ENCODE measurements around the gene GLP2R.

The GLP2R gene

GRCh38 chr17:9854255-9854654, 28.5 kb downstream of the GLP2R start:
- H3K79me2 ChIP-seq (ENCODE audit: control insufficient read depth, insufficient read depth, low read length, unreplicated experiment), result no peaks in the 10 kb centered on the region
- no peak overlapping the region for H2AFZ ChIP-seq (ENCODE audit: low read length, unreplicated experiment)
- no peak overlapping the region for H3K27ac ChIP-seq (ENCODE audit: low read depth, low read length)
- no peaks in the 10 kb centered on the region for H3K36me3 ChIP-seq (ENCODE audit: insufficient read depth, low read length)
- no peaks in the 10 kb centered on the region for H3K27me3 ChIP-seq (ENCODE audit: insufficient read depth, low read length)
- H3K4me1 ChIP-seq (ENCODE audit: control insufficient read depth, insufficient read depth, low read length, unreplicated experiment), result no peaks in the 10 kb centered on the region
- no peak overlapping the region for H3K4me3 ChIP-seq (ENCODE audit: low read depth, low read length)

DNA sequence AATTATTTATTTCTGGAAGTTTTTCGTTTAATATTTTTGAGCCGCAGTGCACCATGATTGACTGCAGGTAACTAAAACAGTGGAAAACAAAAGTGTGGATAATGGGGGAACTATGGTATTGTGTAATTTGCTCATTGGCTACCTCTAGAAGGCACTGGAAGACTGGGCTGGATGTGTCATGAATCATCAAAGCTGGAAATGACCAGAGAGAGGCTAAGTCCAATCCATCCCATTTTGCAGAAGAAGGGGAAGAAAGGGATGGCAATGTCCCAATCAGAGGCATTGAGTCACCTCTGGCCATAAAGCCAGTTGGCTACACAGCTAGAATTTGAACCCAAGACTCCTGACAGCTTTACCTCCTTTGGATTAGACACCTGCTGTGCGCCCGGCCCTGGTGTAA, 29.3 kb downstream of the GLP2R start:
- Histone ChIP-seq H3K27me3 (ENCODE audit: insufficient read depth, low read length) (no peaks in the 10 kb centered on the region), H3K27ac (ENCODE audit: low read depth, low read length) (no peak overlapping the region), H3K4me1 (ENCODE audit: control insufficient read depth, insufficient read depth, low read length, unreplicated experiment) (no peaks in the 10 kb centered on the region), H2AFZ (ENCODE audit: low read length, unreplicated experiment) (no peak overlapping the region), H3K36me3 (ENCODE audit: insufficient read depth, low read length) (no peaks in the 10 kb centered on the region), H3K79me2 (ENCODE audit: control insufficient read depth, insufficient read depth, low read length, unreplicated experiment) (no peaks in the 10 kb centered on the region), H3K4me3 (ENCODE audit: low read depth, low read length) (no peak overlapping the region)

- no peak overlapping the region for H3K27ac ChIP-seq (ENCODE audit: low read depth, low read length)
- no peaks in the 10 kb centered on the region for H3K4me1 ChIP-seq (ENCODE audit: control insufficient read depth, insufficient read depth, low read length, unreplicated experiment)
- no peaks in the 10 kb centered on the region for H3K27me3 ChIP-seq (ENCODE audit: insufficient read depth, low read length)
- H3K36me3 ChIP-seq (ENCODE audit: insufficient read depth, low read length), result no peaks in the 10 kb centered on the region
- H2AFZ ChIP-seq (ENCODE audit: low read length, unreplicated experiment), result no peak overlapping the region
- H3K79me2 ChIP-seq (ENCODE audit: control insufficient read depth, insufficient read depth, low read length, unreplicated experiment), result no peaks in the 10 kb centered on the region
- no peak overlapping the region for H3K4me3 ChIP-seq (ENCODE audit: low read depth, low read length)
Measured at GRCh38 chr17:9859781-9860180, 34.1 kb downstream of the GLP2R start.

- H3K79me2 ChIP-seq (ENCODE audit: control insufficient read depth, insufficient read depth, low read length, unreplicated experiment), result no peaks in the 10 kb centered on the region
- H3K36me3 ChIP-seq (ENCODE audit: insufficient read depth, low read length), result no peaks in the 10 kb centered on the region
- H3K27ac ChIP-seq (ENCODE audit: low read depth, low read length), result no peak overlapping the region
- H3K4me1 ChIP-seq (ENCODE audit: control insufficient read depth, insufficient read depth, low read length, unreplicated experiment), result no peaks in the 10 kb centered on the region
- no peaks in the 10 kb centered on the region for H3K27me3 ChIP-seq (ENCODE audit: insufficient read depth, low read length)
- no peak overlapping the region for H3K4me3 ChIP-seq (ENCODE audit: low read depth, low read length)
- no peak overlapping the region for H2AFZ ChIP-seq (ENCODE audit: low read length, unreplicated experiment)
Measured at GRCh38 chr17:9860851-9861250, 35.1 kb downstream of the GLP2R start.

- no peaks in the 10 kb centered on the region for H3K4me1 ChIP-seq (ENCODE audit: control insufficient read depth, insufficient read depth, low read length, unreplicated experiment)
- H3K27me3 ChIP-seq (ENCODE audit: insufficient read depth, low read length), result no peaks in the 10 kb centered on the region
- H3K27ac ChIP-seq (ENCODE audit: low read depth, low read length), result no peak overlapping the region
- no peaks in the 10 kb centered on the region for H3K79me2 ChIP-seq (ENCODE audit: control insufficient read depth, insufficient read depth, low read length, unreplicated experiment)
- no peak overlapping the region for H2AFZ ChIP-seq (ENCODE audit: low read length, unreplicated experiment)
- H3K4me3 ChIP-seq (ENCODE audit: low read depth, low read length), result no peak overlapping the region
- no peaks in the 10 kb centered on the region for H3K36me3 ChIP-seq (ENCODE audit: insufficient read depth, low read length)
Measured at GRCh38 chr17:9862220-9862619, 36.5 kb downstream of the GLP2R start.

DNA sequence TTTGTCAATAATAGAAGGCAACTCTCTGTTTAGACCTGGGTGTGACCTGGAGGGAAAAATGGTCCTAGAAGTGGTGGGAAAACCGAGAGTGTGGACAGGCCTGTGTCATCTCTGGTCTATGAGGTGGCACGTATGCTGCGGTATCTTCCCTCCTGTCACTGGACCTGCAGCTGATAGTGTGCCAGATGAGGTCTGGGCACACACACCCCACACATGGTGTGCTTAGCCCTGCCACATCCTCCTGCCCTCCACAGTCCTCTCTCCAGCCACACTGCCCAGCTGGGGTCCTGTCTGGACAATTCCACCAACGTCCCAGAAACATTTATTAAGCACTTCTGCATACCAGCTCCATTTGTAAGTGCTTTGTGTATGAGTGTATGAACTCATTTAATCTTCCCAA, 37.2 kb downstream of the GLP2R start:
- Histone ChIP-seq H3K36me3 (ENCODE audit: insufficient read depth, low read length) (no peaks in the 10 kb centered on the region), H3K27me3 (ENCODE audit: insufficient read depth, low read length) (no peaks in the 10 kb centered on the region), H3K4me3 (ENCODE audit: low read depth, low read length) (no peak overlapping the region), H3K27ac (ENCODE audit: low read depth, low read length) (no peak overlapping the region), H2AFZ (ENCODE audit: low read length, unreplicated experiment) (no peak overlapping the region), H3K4me1 (ENCODE audit: control insufficient read depth, insufficient read depth, low read length, unreplicated experiment) (no peaks in the 10 kb centered on the region), H3K79me2 (ENCODE audit: control insufficient read depth, insufficient read depth, low read length, unreplicated experiment) (no peaks in the 10 kb centered on the region)

- no peak overlapping the region for H2AFZ ChIP-seq (ENCODE audit: low read length, unreplicated experiment)
- no peaks in the 10 kb centered on the region for H3K79me2 ChIP-seq (ENCODE audit: control insufficient read depth, insufficient read depth, low read length, unreplicated experiment)
- no peak overlapping the region for H3K4me3 ChIP-seq (ENCODE audit: low read depth, low read length)
- no peak overlapping the region for H3K27ac ChIP-seq (ENCODE audit: low read depth, low read length)
- no peaks in the 10 kb centered on the region for H3K27me3 ChIP-seq (ENCODE audit: insufficient read depth, low read length)
- H3K36me3 ChIP-seq (ENCODE audit: insufficient read depth, low read length), result no peaks in the 10 kb centered on the region
- H3K4me1 ChIP-seq (ENCODE audit: control insufficient read depth, insufficient read depth, low read length, unreplicated experiment), result no peaks in the 10 kb centered on the region
Measured at GRCh38 chr17:9865586-9865985, 39.9 kb downstream of the GLP2R start.

- Histone ChIP-seq H3K27ac (ENCODE audit: low read depth, low read length) (no peak overlapping the region), H3K4me1 (ENCODE audit: control insufficient read depth, insufficient read depth, low read length, unreplicated experiment) (no peaks in the 10 kb centered on the region), H3K79me2 (ENCODE audit: control insufficient read depth, insufficient read depth, low read length, unreplicated experiment) (no peaks in the 10 kb centered on the region), H3K36me3 (ENCODE audit: insufficient read depth, low read length) (no peaks in the 10 kb centered on the region), H3K27me3 (ENCODE audit: insufficient read depth, low read length) (no peaks in the 10 kb centered on the region), H2AFZ (ENCODE audit: low read length, unreplicated experiment) (no peak overlapping the region), H3K4me3 (ENCODE audit: low read depth, low read length) (no peak overlapping the region)
Measured at GRCh38 chr17:9868552-9868951, 42.8 kb downstream of the GLP2R start.

DNA sequence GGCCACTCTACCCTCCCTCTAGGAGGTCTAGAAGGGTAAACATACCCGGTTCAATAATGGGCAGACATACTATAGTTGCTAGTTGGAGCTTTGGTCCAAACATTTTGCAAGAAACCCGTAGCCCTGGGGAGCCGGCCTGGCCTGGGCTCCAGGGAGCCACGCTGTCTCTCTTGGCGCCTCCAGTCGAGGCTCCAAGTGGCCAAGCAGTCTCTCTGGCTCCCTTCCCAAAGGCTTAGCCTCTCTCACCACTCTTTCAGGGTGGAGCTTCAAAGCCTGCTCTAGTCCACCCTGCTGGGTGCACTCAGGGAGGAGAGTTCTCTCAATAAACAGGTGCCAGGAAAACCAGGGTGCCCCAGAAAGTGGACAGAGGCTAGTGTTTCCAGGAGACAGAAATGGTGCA, 47.1 kb downstream of the GLP2R start:
- H2AFZ ChIP-seq (ENCODE audit: low read length, unreplicated experiment), result no peak overlapping the region
- H3K27ac ChIP-seq (ENCODE audit: low read depth, low read length), result no peak overlapping the region
- H3K4me1 ChIP-seq (ENCODE audit: control insufficient read depth, insufficient read depth, low read length, unreplicated experiment), result no peaks in the 10 kb centered on the region
- H3K27me3 ChIP-seq (ENCODE audit: insufficient read depth, low read length), result no peaks in the 10 kb centered on the region
- H3K36me3 ChIP-seq (ENCODE audit: insufficient read depth, low read length), result no peaks in the 10 kb centered on the region
- H3K79me2 ChIP-seq (ENCODE audit: control insufficient read depth, insufficient read depth, low read length, unreplicated experiment), result no peaks in the 10 kb centered on the region
- H3K4me3 ChIP-seq (ENCODE audit: low read depth, low read length), result no peak overlapping the region

GRCh38 chr17:9874722-9875121, 49.0 kb downstream of the GLP2R start:
- no peak overlapping the region for H2AFZ ChIP-seq (ENCODE audit: low read length, unreplicated experiment)
- no peaks in the 10 kb centered on the region for H3K36me3 ChIP-seq (ENCODE audit: insufficient read depth, low read length)
- H3K27me3 ChIP-seq (ENCODE audit: insufficient read depth, low read length), result no peaks in the 10 kb centered on the region
- H3K27ac ChIP-seq (ENCODE audit: low read depth, low read length), result no peak overlapping the region
- H3K4me3 ChIP-seq (ENCODE audit: low read depth, low read length), result no peak overlapping the region
- H3K4me1 ChIP-seq (ENCODE audit: control insufficient read depth, insufficient read depth, low read length, unreplicated experiment), result no peaks in the 10 kb centered on the region
- H3K79me2 ChIP-seq (ENCODE audit: control insufficient read depth, insufficient read depth, low read length, unreplicated experiment), result no peaks in the 10 kb centered on the region

GRCh38 chr17:9875441-9875840, 49.7 kb downstream of the GLP2R start:
- H2AFZ ChIP-seq (ENCODE audit: low read length, unreplicated experiment), result no peak overlapping the region
- H3K27me3 ChIP-seq (ENCODE audit: insufficient read depth, low read length), result no peaks in the 10 kb centered on the region
- H3K36me3 ChIP-seq (ENCODE audit: insufficient read depth, low read length), result no peaks in the 10 kb centered on the region
- no peak overlapping the region for H3K4me3 ChIP-seq (ENCODE audit: low read depth, low read length)
- H3K4me1 ChIP-seq (ENCODE audit: control insufficient read depth, insufficient read depth, low read length, unreplicated experiment), result peaks cover 5% of the 10 kb centered on the region
- no peaks in the 10 kb centered on the region for H3K79me2 ChIP-seq (ENCODE audit: control insufficient read depth, insufficient read depth, low read length, unreplicated experiment)
- no peak overlapping the region for H3K27ac ChIP-seq (ENCODE audit: low read depth, low read length)

DNA sequence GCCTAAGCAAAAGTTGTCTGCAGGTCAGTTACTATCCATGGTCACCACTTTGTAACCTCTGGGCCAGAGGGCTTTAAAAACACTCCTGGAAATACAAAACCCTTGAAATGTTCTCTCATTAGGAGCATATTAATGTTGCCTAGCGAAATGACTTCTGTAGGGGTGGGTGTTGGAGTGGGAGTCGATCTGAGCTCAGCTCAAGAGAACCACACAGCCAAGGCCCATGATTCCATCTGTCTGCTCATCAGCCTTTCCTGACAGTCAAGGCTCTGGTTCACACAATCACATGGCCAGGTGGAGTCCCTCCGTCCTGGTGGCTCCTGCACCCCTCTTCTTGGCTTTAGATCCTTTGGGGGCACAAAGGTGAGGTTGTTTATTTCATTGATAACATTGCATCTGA, 52.6 kb downstream of the GLP2R start:
- Histone ChIP-seq H3K4me1 (ENCODE audit: control insufficient read depth, insufficient read depth, low read length, unreplicated experiment) (peaks cover 10% of the 10 kb centered on the region), H3K36me3 (ENCODE audit: insufficient read depth, low read length) (no peaks in the 10 kb centered on the region), H3K27ac (ENCODE audit: low read depth, low read length) (no peak overlapping the region), H2AFZ (ENCODE audit: low read length, unreplicated experiment) (no peak overlapping the region), H3K79me2 (ENCODE audit: control insufficient read depth, insufficient read depth, low read length, unreplicated experiment) (no peaks in the 10 kb centered on the region), H3K4me3 (ENCODE audit: low read depth, low read length) (no peak overlapping the region), H3K27me3 (ENCODE audit: insufficient read depth, low read length) (no peaks in the 10 kb centered on the region)

All from ACC112 (cell line).